NOMO-1 (cell line): Measurements from ENCODE around the gene CLEC16A.

Source experiments
- DNase-seq, 2 experiments: peaks; one replicate each; lab custom pipeline; 2025; ENCODE audit not compliant: unreplicated experiment in 2 of 2; lab: John Stamatoyannopoulos, UW

The CLEC16A gene

GRCh38 chr16:10944249-10945064 is at the start of gene CLEC16A:
Gene CLEC16A, plus strand, starts transcription at chr16:10944564. Its CDS starts 154 bp downstream, at chr16:10944718.
- DNase-seq = peak; percentile 92 to 93

GRCh38 chr16:10895053-10895946 is 49.1 kb upstream of the CLEC16A start:
- no peak for DNase-seq

GRCh38 chr16:10896165-10896564 is 48.2 kb upstream of the CLEC16A start:
- DNase-seq = no peak

GRCh38 chr16:10896723-10897122 is 47.6 kb upstream of the CLEC16A start:
- peak in 1 of 2 experiments; percentile 18 for DNase-seq

- no peak for DNase-seq
Observed at GRCh38 chr16:10897134-10897533, 47.2 kb upstream of the CLEC16A start.

GRCh38 chr16:10902999-10903398 is 41.4 kb upstream of the CLEC16A start:
- DNase-seq = no peak

- DNase-seq = no peak
Observed at GRCh38 chr16:10906482-10906881, 37.9 kb upstream of the CLEC16A start.

GRCh38 chr16:10906914-10907756 is 37.2 kb upstream of the CLEC16A start:
- no peak for DNase-seq

- no peak for DNase-seq
Observed at GRCh38 chr16:10907757-10908045, 36.7 kb upstream of the CLEC16A start.

GRCh38 chr16:10911267-10911666 is 33.1 kb upstream of the CLEC16A start:
- DNase-seq = no peak

- no peak for DNase-seq
Observed at GRCh38 chr16:10916534-10916933, 27.8 kb upstream of the CLEC16A start.

- DNase-seq = peak; percentile 61 to 71
Observed at GRCh38 chr16:10918294-10919002, 25.9 kb upstream of the CLEC16A start.

- DNase-seq = no peak
Observed at GRCh38 chr16:10919003-10919351, 25.4 kb upstream of the CLEC16A start.

GRCh38 chr16:10920726-10921427 is 23.5 kb upstream of the CLEC16A start:
- no peak for DNase-seq

- no peak for DNase-seq
Observed at GRCh38 chr16:10921536-10922327, 22.6 kb upstream of the CLEC16A start.

- DNase-seq = no peak
Observed at GRCh38 chr16:10922328-10923145, 21.8 kb upstream of the CLEC16A start.

GRCh38 chr16:10923146-10923649 is 21.2 kb upstream of the CLEC16A start:
- DNase-seq = no peak

GRCh38 chr16:10923650-10924214 is 20.6 kb upstream of the CLEC16A start:
- DNase-seq = no peak
